ENCODE measurements around the gene AGO4. TPM values are rescaled to one million over a fixed set of nuclear protein-coding genes. Genes with fewer than 3 reads are reported as not detected.

The AGO4 gene
- total and polyA plus RNA-seq, 2 donors (not counting 1 experiment from before 2014, with no cell fraction given): 7.8 to 22.6 TPM

- peak overlapping the region in 1 of 2 donors; percentile 72 for H3K27ac ChIP-seq (ENCODE audit: low read length in 2 of 2)
- no CpG with 5 or more reads among the region's 4 CpGs for WGBS (ENCODE audit: insufficient coverage)
- H3K36me3 ChIP-seq (replicated peaks in 1 of 2; ENCODE audit: control extremely low read depth in 1 of 2, control insufficient read depth in 1 of 2, extremely low read depth in 1 of 2, insufficient read depth in 2 of 2, low read length in 1 of 2): peaks cover 0 to 6% of the 10 kb centered on the region in 2 experiments
- TF ChIP-seq EZH2 (IDR thresholded peaks at IDR 0.05; ENCODE audit: borderline replicate concordance, insufficient read depth, low read depth, low read length, poor library complexity, severe bottlenecking): no peak
- no peak for TF ChIP-seq CTCF (IDR thresholded peaks at IDR 0.05)
- peak overlapping the region; percentile 83 for H3K27ac Mint-ChIP-seq
- H3K4me1 Mint-ChIP-seq: peaks cover 59% of the 10 kb centered on the region
- DNase-seq (peak; percentile 27), ATAC-seq (ENCODE audit: low read depth) (no peak)
- ChIA-PET CTCF (interaction anchor here (2.0 kb wide), 1 partner anchor 11 kb away, joined by 4 read pairs; no protein-coding TSS in a partner anchor), POLR2A (interaction anchor here (0.6 to 1.2 kb wide), 2 partner anchors 45 to 88 kb away, joined by 3 read pairs; partner anchors contain the start of gene AGO3)
- H3K9me3 ChIP-seq (ENCODE audit: control extremely low read depth in 1 of 3, control insufficient read depth in 2 of 3, insufficient read depth in 1 of 3, low read length in 2 of 3): no peaks in the 10 kb centered on the region
- no peaks in the 10 kb centered on the region for H3K27me3 ChIP-seq (replicated peaks in 1 of 4; ENCODE audit: control extremely low read depth in 1 of 4, control insufficient read depth in 3 of 4, insufficient read depth in 4 of 4, low read length in 3 of 4)
- H3K9ac ChIP-seq (ENCODE audit: low read length): no peak overlapping the region
- H2AFZ ChIP-seq (ENCODE audit: insufficient read depth, low read depth, low read length, poor library complexity, severe bottlenecking): no peak overlapping the region
- peaks cover 15% of the 10 kb centered on the region for H4K20me1 ChIP-seq (ENCODE audit: control insufficient read depth, insufficient read depth, low read length, poor library complexity, severe bottlenecking)
- H3K4me3 Mint-ChIP-seq: peak overlapping the region; percentile 21
- no peak overlapping the region for H3K4me3 ChIP-seq (ENCODE audit: control extremely low read depth in 1 of 5, extremely low read depth in 1 of 5, insufficient read depth in 1 of 5, low read depth in 2 of 5, low read length in 4 of 5)
- H3K4me2 ChIP-seq (replicated peaks; ENCODE audit: low read depth, low read length, poor library complexity, severe bottlenecking): peak overlapping the region; percentile 36
- intact Hi-C loops (cut with micrococcal nuclease): no loop called here
- H3K9me3 Mint-ChIP-seq (ENCODE audit: insufficient read depth): no peaks in the 10 kb centered on the region
- peaks cover 32% of the 10 kb centered on the region for H3K79me2 ChIP-seq (ENCODE audit: control insufficient read depth, insufficient read depth, low read length)
- H3K4me1 ChIP-seq (ENCODE audit: control insufficient read depth in 2 of 2, insufficient read depth in 2 of 2, low read length in 2 of 2): peaks cover 34 to 50% of the 10 kb centered on the region in 2 donors
- no peaks in the 10 kb centered on the region for H3K27me3 Mint-ChIP-seq
These were observed 78.2 kb downstream of the AGO4 start for GRCh38 chr1:35885961-35886558.
